Endothelial cell (in vitro differentiated cells): Measurements from ENCODE around the gene ZNF180. TPM values are rescaled to one million over a fixed set of nuclear protein-coding genes. Genes with fewer than 3 reads are reported as not detected.

ENCODE experiments used
- DNase-seq: peaks from one replicate; pipeline ENCODE4 v3.0.0; 2021; ENCODE audit warnings: low spot score
- H3K27ac Mint-ChIP-seq: one replicate; pipeline ENCODE4 v1.8.0; 2021; ENCODE audit warnings: mixed read lengths, inconsistent platforms; ENCODE audit not compliant: unreplicated experiment
- H3K27me3 Mint-ChIP-seq: one replicate; pipeline ENCODE4 v1.8.0; 2021; ENCODE audit warnings: mild to moderate bottlenecking, moderate library complexity, mixed read lengths, inconsistent platforms; ENCODE audit not compliant: unreplicated experiment
- H3K36me3 Mint-ChIP-seq: one replicate; pipeline ENCODE4 v1.8.0; 2021; ENCODE audit warnings: mild to moderate bottlenecking, low read depth, mixed read lengths, inconsistent platforms; ENCODE audit not compliant: unreplicated experiment
- H3K4me1 Mint-ChIP-seq: one replicate; pipeline ENCODE4 v1.8.0; 2021; ENCODE audit warnings: mild to moderate bottlenecking, mixed read lengths, inconsistent platforms; ENCODE audit not compliant: unreplicated experiment
- H3K4me3 Mint-ChIP-seq: one replicate; pipeline ENCODE4 v1.8.0; 2021; ENCODE audit warnings: mild to moderate bottlenecking, mixed read lengths, inconsistent platforms; ENCODE audit not compliant: unreplicated experiment
- H3K9me3 Mint-ChIP-seq: one replicate; pipeline ENCODE4 v1.8.0; 2021; ENCODE audit warnings: mixed read lengths, inconsistent platforms; ENCODE audit not compliant: unreplicated experiment
- total RNA-seq: library from RNA; stranded (reverse); fragmentation: NEBNext Ultra II Directional; extraction: Animal tissue kit (Norgen Biotek cat#: 25700); gene quantifications from one replicate; pipeline ENCODE4 v1.2.1, GENCODE V29; 2021; ENCODE audit not compliant: unreplicated experiment
- TF ChIP-seq, protein P1 (sequence below): fragments of 200-600 bp; sonication (generic); IDR thresholded peaks from one replicate; pipeline ENCODE4 v1.5.0; 2021; ENCODE audit warnings: antibody characterized with exemption; ENCODE audit not compliant: unreplicated experiment

The ZNF180 gene
- total RNA-seq, 1 donor from 2014 or later: 7.7 TPM

DNA sequence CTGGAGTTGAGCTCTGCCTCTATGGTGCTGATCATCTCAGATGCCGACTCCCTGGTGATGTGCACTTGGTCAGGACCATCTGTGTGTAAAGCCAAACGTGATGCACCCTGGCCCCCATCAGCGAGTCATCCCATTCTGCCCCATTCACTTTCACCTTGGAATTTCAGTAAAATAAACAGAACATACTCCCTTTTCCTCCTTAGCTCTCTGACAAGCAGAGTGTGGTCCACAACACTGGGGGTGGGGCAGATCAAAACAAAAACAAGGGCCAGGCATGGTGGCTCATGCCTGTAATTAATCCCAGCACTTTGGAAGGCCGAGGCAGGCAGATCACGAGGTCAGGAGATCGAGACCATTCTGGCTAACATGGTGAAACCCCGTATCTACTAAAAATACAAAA lies 16.8 kb upstream of the ZNF180 start:
- no peak for DNase-seq
- Mint-ChIP-seq H3K27me3 (peaks cover 4% of the 10 kb centered on the region), H3K36me3 (peaks cover 10% of the 10 kb centered on the region), H3K27ac (no peak overlapping the region), H3K4me3 (no peak overlapping the region), H3K4me1 (no peaks in the 10 kb centered on the region), H3K9me3 (peaks cover 6% of the 10 kb centered on the region)
- TF ChIP-seq, protein P1, sequence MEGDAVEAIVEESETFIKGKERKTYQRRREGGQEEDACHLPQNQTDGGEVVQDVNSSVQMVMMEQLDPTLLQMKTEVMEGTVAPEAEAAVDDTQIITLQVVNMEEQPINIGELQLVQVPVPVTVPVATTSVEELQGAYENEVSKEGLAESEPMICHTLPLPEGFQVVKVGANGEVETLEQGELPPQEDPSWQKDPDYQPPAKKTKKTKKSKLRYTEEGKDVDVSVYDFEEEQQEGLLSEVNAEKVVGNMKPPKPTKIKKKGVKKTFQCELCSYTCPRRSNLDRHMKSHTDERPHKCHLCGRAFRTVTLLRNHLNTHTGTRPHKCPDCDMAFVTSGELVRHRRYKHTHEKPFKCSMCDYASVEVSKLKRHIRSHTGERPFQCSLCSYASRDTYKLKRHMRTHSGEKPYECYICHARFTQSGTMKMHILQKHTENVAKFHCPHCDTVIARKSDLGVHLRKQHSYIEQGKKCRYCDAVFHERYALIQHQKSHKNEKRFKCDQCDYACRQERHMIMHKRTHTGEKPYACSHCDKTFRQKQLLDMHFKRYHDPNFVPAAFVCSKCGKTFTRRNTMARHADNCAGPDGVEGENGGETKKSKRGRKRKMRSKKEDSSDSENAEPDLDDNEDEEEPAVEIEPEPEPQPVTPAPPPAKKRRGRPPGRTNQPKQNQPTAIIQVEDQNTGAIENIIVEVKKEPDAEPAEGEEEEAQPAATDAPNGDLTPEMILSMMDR: no peak

DNA sequence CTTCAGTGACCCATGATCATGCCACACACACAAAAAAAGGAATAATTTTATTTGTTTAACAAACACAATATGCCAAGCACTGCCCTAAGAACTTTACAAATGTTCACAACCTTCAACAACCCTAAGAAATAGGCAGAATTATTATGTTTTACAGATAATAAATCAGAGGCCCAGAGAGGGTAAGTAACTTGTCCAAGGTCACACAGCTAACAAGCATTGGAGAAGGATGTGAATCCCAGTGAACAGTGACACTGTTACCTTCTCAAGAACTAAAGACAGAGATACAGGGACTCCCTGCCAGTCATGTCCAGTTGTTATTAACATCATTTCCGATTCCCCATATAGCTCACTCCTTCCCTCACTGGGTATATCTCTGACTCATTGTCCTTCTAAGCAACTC lies 15.6 kb upstream of the ZNF180 start:
- Mint-ChIP-seq H3K9me3 (peaks cover 6% of the 10 kb centered on the region), H3K36me3 (peaks cover 10% of the 10 kb centered on the region), H3K4me3 (no peak overlapping the region), H3K27ac (no peak overlapping the region), H3K27me3 (peaks cover 4% of the 10 kb centered on the region), H3K4me1 (no peaks in the 10 kb centered on the region)
- TF ChIP-seq, protein P1: no peak
- no peak for DNase-seq

DNA sequence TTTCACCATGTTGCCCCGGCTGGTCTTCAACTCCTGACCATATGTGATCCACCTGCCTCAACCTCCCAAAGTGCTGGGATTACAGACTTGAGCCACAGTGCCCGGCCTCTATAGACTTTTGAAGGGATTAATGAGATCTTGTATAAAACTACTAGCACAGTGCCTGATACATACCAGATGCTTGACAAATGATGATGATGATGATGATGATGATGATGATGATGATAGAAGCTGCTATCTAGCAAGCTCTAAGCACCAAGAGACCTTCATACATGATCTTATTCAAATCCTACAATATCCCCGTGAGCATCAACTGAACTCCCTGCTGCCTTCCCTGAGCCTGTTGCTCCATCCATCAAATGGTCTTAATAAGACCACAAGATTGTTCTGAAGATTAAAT lies 14.7 kb upstream of the ZNF180 start:
- H3K9me3 Mint-ChIP-seq: peaks cover 6% of the 10 kb centered on the region
- peaks cover 10% of the 10 kb centered on the region for H3K36me3 Mint-ChIP-seq
- H3K4me3 Mint-ChIP-seq: no peak overlapping the region
- H3K27me3 Mint-ChIP-seq: peaks cover 6% of the 10 kb centered on the region
- H3K27ac Mint-ChIP-seq: no peak overlapping the region
- TF ChIP-seq, protein P1: no peak
- no peak for DNase-seq
- H3K4me1 Mint-ChIP-seq: no peaks in the 10 kb centered on the region

DNA sequence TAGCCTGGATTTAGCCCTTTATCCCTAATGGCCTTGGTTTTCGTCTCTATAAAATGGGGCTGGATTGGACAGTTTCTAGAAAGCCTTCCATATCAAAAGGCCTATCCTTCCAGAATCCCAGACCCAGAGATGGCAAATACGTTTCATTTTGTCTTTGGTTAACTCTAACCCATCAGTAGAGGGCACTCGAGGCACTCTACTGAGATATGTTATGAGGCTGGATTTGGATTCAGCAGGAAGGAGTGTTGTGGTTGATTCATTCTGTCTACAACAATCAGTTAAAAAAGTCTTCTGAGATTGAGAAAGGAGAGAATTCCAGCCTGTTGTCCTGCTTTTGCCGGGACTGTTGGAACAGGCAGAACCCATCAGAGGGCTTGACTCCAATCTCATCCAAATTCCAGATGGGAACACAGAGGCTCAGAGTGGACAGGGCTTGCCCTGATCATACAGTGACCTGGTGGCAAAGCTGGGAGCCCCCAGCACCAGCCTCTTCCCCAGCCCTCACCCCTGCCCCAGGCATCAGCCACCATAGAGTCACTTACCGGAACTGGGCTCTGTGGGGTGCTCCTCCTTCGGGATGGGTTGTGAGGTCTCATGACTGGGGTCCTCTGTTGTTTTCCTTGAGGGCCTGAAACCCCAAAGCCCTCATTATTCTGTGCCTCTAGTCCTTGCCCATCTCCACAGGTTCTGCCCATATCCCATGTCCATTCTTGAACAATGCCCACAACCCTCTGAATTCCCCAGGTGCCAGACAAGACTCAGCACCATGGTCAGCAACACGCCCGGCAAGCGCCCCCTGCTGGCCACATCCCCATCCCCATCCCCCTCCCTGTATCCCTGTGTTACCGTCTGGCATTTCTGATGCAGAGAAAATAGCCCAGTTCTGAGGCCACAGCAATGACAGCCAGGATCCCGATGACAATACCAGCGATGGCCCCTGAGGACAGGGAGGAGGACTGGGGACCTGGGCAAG lies 12.3 kb upstream of the ZNF180 start:
- Mint-ChIP-seq H3K4me3 (no peak overlapping the region), H3K27me3 (peaks cover 7% of the 10 kb centered on the region), H3K9me3 (peaks cover 10% of the 10 kb centered on the region), H3K36me3 (peaks cover 10% of the 10 kb centered on the region), H3K27ac (no peak overlapping the region), H3K4me1 (no peaks in the 10 kb centered on the region)
- TF ChIP-seq, protein P1: peak; percentile 28
- DNase-seq: peak; percentile 26

DNA sequence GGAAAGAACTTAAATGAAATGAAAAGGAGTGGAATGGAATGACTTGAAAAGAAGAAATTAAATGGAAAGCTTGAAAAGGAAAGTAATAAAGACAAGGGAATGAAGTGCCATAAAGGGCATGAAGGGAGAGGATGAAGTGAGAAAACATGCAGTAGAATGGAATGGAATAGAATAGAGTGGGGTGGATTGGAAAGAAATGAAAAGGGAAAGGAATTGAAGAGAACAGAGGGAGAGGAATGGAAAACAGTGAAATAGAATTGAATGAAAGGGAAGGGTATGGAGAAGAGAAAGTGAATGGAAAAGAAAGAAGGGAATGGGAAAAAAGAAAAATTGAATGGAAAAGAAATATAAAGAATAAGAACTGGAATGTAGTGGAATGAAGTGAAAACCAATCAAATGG lies 9.2 kb upstream of the ZNF180 start:
- no peaks in the 10 kb centered on the region for H3K4me1 Mint-ChIP-seq
- TF ChIP-seq, protein P1: no peak
- H3K27me3 Mint-ChIP-seq: peaks cover 6% of the 10 kb centered on the region
- H3K27ac Mint-ChIP-seq: no peak overlapping the region
- no peaks in the 10 kb centered on the region for H3K36me3 Mint-ChIP-seq
- no peak for DNase-seq
- H3K4me3 Mint-ChIP-seq: no peak overlapping the region
- H3K9me3 Mint-ChIP-seq: peaks cover 12% of the 10 kb centered on the region
